ENCODE measurements around the gene ID4. TPM values are rescaled to one million over a fixed set of nuclear protein-coding genes. Genes with fewer than 3 reads are reported as not detected.

ID4 gene
- total RNA-seq, 2 donors from 2014 or later = not detected

DNA sequence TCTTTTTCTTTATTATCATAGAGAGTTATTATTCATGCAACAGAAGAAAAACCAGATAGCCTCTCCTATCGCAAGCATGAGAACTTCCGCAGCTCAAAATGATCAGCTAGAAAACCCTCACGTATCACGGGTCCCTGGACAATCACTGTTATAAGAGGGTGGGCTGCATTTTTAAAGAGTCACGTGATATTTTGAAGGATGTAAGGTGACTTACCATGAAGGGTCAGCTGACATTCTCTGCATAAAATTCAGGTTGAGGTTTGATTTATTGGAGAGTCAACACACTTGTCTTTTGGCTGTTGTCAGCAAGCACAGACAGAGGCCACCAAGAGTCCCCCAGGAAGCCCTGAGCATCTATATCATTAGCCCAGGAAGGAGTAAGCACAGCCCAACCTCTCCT, 39.5 kb downstream of the ID4 start:
- Mint-ChIP-seq H3K36me3 (ENCODE audit: insufficient read depth in 2 of 2) (no peaks in the 10 kb centered on the region), H3K9me3 (peaks cover 0 to 2% of the 10 kb centered on the region in 2 donors), H3K4me1 (ENCODE audit: low read depth) (no peaks in the 10 kb centered on the region), H3K27ac (no peak overlapping the region), H3K27me3 (ENCODE audit: low read depth) (no peaks in the 10 kb centered on the region), H3K4me3 (no peak overlapping the region)
- DNase-seq = no peak
- no peak for ATAC-seq (replicated peaks in 1 of 2)

DNA sequence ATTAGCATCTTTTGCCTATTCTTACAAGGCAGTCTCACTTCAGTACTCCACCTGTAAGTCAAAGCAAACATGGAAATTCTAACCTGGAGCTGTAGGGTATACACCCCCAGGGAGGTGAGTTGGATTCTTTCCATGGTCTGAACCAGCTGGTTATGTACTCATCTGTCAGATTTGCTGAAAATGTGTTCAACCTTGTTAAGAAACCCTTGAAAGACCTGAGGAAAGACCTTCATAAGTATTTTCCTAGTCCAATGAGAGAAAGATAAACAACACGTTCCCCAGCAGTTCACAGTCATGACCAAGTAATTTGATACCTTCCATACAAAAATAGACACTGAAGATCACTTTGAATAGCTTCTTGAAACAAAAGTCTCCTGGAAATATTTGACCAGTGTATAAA, 42.5 kb downstream of the ID4 start:
- H3K4me3 Mint-ChIP-seq = no peak overlapping the region
- DNase-seq = no peak

DNA sequence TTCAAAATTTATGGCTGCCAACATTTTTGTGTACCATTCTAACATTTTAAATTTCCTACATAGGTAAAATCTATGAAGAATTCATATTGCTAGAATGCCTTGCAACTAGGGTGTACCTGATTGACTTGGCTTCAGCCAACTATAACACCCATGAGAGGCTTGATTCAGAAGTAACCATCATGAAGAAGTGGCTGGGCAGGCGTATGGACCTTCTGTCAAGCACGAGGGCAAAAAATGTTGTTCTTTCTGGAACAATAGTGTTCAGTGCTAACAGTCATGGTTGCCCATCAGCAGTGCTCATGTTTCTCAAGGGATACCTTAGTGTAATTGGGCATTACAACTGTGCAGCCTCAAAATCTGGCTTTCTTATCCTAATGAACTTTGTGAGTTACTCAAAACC, 42.9 kb downstream of the ID4 start:
- no peak overlapping the region for H3K27ac Mint-ChIP-seq
- peaks cover 0 to 2% of the 10 kb centered on the region in 2 donors for H3K9me3 Mint-ChIP-seq
- H3K36me3 Mint-ChIP-seq (ENCODE audit: insufficient read depth in 2 of 2) = no peaks in the 10 kb centered on the region
- no peaks in the 10 kb centered on the region for H3K27me3 Mint-ChIP-seq (ENCODE audit: low read depth)
- ATAC-seq (replicated peaks in 1 of 2) = no peak
- no peak for DNase-seq
- no peaks in the 10 kb centered on the region for H3K4me1 Mint-ChIP-seq (ENCODE audit: low read depth)
- H3K4me3 Mint-ChIP-seq = no peak overlapping the region

More for the DNA sequence above, 42.5 kb downstream of the ID4 start:
- no peaks in the 10 kb centered on the region for H3K36me3 Mint-ChIP-seq (ENCODE audit: insufficient read depth in 2 of 2)
- no peaks in the 10 kb centered on the region for H3K27me3 Mint-ChIP-seq (ENCODE audit: low read depth)
- ATAC-seq (replicated peaks in 1 of 2) = no peak
- H3K4me1 Mint-ChIP-seq (ENCODE audit: low read depth) = no peaks in the 10 kb centered on the region
- peaks cover 0 to 2% of the 10 kb centered on the region in 2 donors for H3K9me3 Mint-ChIP-seq
- H3K27ac Mint-ChIP-seq = no peak overlapping the region

DNA sequence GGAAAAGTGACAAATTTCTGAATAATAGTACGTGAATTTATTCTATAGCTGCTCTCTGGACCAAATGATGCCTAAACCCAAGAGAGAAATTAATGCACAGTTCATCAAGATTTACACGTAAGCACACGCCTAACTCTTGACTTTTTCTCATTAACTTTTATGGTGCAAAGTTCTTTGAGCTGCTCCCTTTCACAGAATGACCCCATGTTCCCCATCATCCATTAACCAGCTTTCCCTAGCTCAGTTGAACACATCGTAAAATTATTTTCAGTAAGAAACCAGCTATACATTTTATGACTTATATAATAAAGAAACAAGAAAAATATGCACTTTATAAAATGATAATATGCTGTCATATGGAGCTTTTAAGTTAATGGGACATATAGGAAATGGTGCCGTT, 54.3 kb downstream of the ID4 start:
- no peak overlapping the region for H3K27ac Mint-ChIP-seq
- no peaks in the 10 kb centered on the region for H3K9me3 Mint-ChIP-seq
- DNase-seq (no peak), ATAC-seq (replicated peaks in 1 of 2) (no peak)
- H3K4me1 Mint-ChIP-seq (ENCODE audit: low read depth) = no peaks in the 10 kb centered on the region
- H3K4me3 Mint-ChIP-seq = no peak overlapping the region
- H3K36me3 Mint-ChIP-seq (ENCODE audit: insufficient read depth in 2 of 2) = no peaks in the 10 kb centered on the region
- H3K27me3 Mint-ChIP-seq (ENCODE audit: low read depth) = no peaks in the 10 kb centered on the region

All from activated T-cell treated with anti-CD3 and anti-CD28 coated beads, Interleukin-2, amount 50 U/mL, for 72 hours (primary cell).